HG03354 (cell line): ENCODE measurements around the gene PTGDS.
"Not testable (repeated sequence)": the region's sequence is repeated elsewhere in the genome, so short reads cannot be mapped to it uniquely, and the experiment has no call there.

Experiments used
- ATAC-seq: cut with Tn5 transposase; IDR thresholded peaks from one replicate; pipeline ENCODE4 v1.9.1; 2021; ENCODE audit warnings: mild to moderate bottlenecking; ENCODE audit not compliant: unreplicated experiment, poor library complexity, severe bottlenecking

Gene PTGDS

GRCh38 chr9:137004285-137004684, 27.0 kb downstream of the PTGDS start:
- ATAC-seq: not testable (repeated sequence)

- no peak for ATAC-seq
Measured at GRCh38 chr9:137006116-137007003, 29.1 kb downstream of the PTGDS start.

- no peak for ATAC-seq
Measured at GRCh38 chr9:137007108-137007815, 30.0 kb downstream of the PTGDS start.

- no peak for ATAC-seq
Measured at GRCh38 chr9:137007816-137008270, 30.5 kb downstream of the PTGDS start.

GRCh38 chr9:137008312-137008711, 31.0 kb downstream of the PTGDS start:
- ATAC-seq: no peak

GRCh38 chr9:137009217-137009616, 31.9 kb downstream of the PTGDS start:
- ATAC-seq: no peak

- no peak for ATAC-seq
Measured at GRCh38 chr9:137009938-137010732, 32.8 kb downstream of the PTGDS start.

GRCh38 chr9:137011156-137011555, 33.9 kb downstream of the PTGDS start:
- no peak for ATAC-seq

- no peak for ATAC-seq
Measured at GRCh38 chr9:137011907-137012675, 34.8 kb downstream of the PTGDS start.

GRCh38 chr9:137012694-137013570, 35.6 kb downstream of the PTGDS start:
- no peak for ATAC-seq

- no peak for ATAC-seq
Measured at GRCh38 chr9:137013571-137013940, 36.3 kb downstream of the PTGDS start.

- ATAC-seq: no peak
Measured at GRCh38 chr9:137014166-137014565, 36.9 kb downstream of the PTGDS start.

- no peak for ATAC-seq
Measured at GRCh38 chr9:137014776-137015539, 37.7 kb downstream of the PTGDS start.

GRCh38 chr9:137015540-137015930, 38.2 kb downstream of the PTGDS start:
- ATAC-seq: no peak

- ATAC-seq: no peak
Measured at GRCh38 chr9:137015976-137016375, 38.7 kb downstream of the PTGDS start.

- ATAC-seq: no peak
Measured at GRCh38 chr9:137016436-137016835, 39.1 kb downstream of the PTGDS start.

GRCh38 chr9:137017071-137017470, 39.8 kb downstream of the PTGDS start:
- ATAC-seq: no peak
